Fibroblast of lung (primary cell): ENCODE results near the gene CDH4.

ENCODE experiments used
- EZH2 ChIP-seq: IDR thresholded peaks from 2 replicates; pipeline ENCODE4 v1.5.1; 2012; ENCODE audit warnings: low read length, control low read depth, mild to moderate bottlenecking; ENCODE audit errors: missing control alignments
- TF ChIP-seq, protein P1 (sequence below), 2 donors: IDR thresholded peaks in 1 of 2; conservative IDR thresholded peaks in 1 of 2; 1 replicate in 1 of 2; 2 replicates in 1 of 2; pipeline ENCODE4 v1.5.1; 2011 to 2012; ENCODE audit warnings: low read length in 2 of 2, control low read depth in 1 of 2, inconsistent platforms in 1 of 2, low read depth in 1 of 2, mild to moderate bottlenecking in 1 of 2

DNA sequence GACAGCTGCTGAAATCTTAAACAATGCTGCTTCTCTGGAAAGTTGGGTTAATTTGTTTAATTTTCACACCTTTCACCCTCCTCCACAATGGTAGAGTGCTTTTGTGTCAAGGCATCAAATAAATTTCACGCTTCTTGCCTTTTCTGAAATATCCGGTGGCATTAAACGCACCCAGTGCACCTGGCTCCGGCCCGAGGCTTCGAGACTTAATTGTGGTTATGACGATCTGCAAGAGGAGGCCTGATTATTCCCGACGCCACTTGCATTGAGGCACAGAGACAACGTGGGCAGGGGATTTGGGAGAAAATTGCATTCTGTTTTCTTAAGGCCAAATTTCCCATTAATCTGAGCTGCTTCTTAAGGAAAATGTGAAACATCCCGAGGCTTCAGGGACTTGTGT, 152.2 kb downstream of the CDH4 start:
- TF ChIP-seq, protein P1, sequence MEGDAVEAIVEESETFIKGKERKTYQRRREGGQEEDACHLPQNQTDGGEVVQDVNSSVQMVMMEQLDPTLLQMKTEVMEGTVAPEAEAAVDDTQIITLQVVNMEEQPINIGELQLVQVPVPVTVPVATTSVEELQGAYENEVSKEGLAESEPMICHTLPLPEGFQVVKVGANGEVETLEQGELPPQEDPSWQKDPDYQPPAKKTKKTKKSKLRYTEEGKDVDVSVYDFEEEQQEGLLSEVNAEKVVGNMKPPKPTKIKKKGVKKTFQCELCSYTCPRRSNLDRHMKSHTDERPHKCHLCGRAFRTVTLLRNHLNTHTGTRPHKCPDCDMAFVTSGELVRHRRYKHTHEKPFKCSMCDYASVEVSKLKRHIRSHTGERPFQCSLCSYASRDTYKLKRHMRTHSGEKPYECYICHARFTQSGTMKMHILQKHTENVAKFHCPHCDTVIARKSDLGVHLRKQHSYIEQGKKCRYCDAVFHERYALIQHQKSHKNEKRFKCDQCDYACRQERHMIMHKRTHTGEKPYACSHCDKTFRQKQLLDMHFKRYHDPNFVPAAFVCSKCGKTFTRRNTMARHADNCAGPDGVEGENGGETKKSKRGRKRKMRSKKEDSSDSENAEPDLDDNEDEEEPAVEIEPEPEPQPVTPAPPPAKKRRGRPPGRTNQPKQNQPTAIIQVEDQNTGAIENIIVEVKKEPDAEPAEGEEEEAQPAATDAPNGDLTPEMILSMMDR (conservative IDR thresholded peaks at IDR 0.05 in 1 of 2, IDR thresholded peaks at IDR 0.05 in 1 of 2; ENCODE audit: low read depth in 1 of 2, low read length in 2 of 2): no peak
- no peak for TF ChIP-seq EZH2
